Suppressor macrophage (primary cell): ENCODE results near the gene GALNT18.
A peak's percentile ranks its signal among the peaks of the same experiment; 100 is the strongest.

Experiments
- DNase-seq, 4 experiments: peaks; one replicate each; pipeline ENCODE4 v3.0.0-alpha.2; 2020 to 2022

GALNT18 gene

DNA sequence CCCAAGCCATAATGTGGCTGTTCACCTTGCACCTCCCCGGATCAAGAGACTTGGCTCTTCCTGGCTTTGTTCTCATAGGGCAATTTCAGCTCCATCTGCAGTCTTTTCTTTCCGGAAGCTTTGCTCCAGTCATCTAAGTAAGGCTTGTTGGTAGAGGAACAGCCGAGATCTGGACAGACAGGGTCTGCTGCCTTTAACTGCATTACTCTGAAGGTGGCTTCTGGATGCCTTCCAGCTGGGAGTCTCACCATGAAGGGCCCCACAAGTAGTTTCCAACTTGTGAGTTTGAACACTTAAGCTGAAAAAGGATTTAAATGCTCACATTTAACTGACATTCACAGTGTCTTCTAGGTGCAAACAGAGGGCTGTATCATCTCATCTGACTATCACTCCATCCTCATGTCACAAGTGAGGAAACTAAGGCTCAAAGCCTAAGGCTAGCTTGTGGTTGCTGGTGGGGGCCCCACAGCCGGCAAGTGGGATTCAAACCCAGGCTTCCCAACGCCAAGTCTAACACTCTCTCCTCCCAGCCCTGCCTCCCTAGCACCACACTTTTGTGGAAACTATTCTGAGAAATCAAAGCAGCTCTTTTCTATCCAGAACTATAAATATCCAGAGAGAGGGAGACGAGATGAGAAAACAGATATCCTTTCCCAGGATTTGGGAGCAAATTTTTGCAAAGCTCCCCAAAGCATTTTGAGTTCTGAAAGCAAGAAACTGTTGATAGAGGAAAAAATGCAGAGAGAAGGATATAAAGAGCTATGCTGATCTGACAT, 58.4 kb downstream of the GALNT18 start:
- no peak for DNase-seq

- no peak for DNase-seq
Observed at GRCh38 chr11:11561991-11562390, 59.8 kb downstream of the GALNT18 start.

DNA sequence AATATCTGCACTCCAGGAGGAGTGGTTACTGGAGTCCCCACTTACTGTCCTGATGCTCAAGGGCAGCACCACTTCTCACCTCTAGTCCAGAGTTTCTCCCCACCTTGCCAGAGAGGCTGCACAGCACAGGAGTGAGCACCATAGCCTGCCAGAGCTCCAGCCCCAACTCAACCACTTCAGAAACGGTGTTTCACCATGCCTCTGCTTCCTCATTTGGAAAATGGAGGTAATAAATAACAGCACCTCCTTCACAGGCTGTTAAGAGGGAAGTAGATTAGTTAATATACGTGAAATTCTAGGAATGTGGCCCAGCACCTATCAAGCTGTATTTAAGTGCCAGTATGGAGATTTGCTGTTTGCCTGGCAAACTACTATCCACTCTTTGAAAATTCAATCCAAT, 63.0 kb downstream of the GALNT18 start:
- no peak for DNase-seq

- DNase-seq: no peak
Observed at GRCh38 chr11:11558396-11558795, 63.4 kb downstream of the GALNT18 start.

DNA sequence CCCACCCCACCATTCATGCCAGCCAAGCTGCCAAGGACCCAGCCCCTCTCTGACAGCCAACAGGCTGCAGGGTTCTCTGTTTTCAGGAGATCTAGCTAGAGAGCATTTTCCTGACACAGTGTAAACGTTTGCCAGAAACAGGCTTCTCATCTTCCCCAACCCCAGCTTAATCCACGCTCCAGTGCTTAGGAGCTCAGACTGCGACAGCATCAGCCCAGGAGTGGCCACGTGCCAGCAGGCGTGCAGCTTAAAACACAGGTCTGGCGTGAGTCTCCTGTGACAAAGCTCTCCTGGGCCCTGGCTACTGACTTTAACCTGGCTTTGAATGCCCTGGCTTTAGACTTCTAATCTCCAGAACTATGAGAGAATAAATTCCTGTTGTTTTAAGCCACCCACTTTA, 66.6 kb downstream of the GALNT18 start:
- no peak for DNase-seq

DNA sequence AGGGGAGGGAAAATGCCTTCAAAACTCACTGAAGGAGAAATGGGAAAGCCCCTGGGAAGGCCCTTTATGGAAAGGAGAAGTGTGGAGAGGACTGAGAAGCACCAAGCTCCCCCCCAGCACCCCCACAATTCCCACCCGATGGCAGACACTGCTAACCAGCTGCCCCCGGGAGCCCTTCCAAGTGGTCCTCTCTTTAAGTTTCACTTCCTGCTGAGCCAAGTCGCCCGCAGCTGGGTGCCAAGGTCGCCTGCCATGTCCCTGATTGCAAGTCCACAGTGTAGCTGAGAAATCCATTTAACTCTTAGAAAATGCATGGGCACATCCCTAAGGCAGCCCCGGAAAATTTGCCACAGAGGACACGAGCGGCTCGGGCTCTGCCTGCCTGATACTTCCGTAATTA, 68.2 kb downstream of the GALNT18 start:
- peak; percentile 4 to 50 (median 38) for DNase-seq

- DNase-seq: no peak
Observed at GRCh38 chr11:11552529-11553087, 69.2 kb downstream of the GALNT18 start.

DNA sequence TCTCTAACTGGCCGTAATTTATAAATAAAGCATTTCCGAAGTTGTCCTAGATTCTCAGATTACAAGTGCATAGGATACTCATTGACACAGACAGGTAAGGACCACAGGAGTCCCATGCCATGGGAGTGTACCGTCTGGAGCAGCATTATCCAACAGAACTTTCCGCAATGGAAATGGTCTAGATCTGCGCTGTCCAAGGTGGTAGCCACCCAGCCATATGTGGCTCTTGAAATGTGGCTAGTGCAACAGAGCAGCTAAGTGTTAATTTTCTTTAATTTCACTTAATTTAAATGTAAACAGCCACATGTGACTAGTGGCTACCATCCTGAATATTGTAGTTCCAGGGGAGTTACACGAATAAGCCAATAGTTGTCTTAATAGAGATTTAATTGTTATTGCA, 71.3 kb downstream of the GALNT18 start:
- DNase-seq: no peak

DNA sequence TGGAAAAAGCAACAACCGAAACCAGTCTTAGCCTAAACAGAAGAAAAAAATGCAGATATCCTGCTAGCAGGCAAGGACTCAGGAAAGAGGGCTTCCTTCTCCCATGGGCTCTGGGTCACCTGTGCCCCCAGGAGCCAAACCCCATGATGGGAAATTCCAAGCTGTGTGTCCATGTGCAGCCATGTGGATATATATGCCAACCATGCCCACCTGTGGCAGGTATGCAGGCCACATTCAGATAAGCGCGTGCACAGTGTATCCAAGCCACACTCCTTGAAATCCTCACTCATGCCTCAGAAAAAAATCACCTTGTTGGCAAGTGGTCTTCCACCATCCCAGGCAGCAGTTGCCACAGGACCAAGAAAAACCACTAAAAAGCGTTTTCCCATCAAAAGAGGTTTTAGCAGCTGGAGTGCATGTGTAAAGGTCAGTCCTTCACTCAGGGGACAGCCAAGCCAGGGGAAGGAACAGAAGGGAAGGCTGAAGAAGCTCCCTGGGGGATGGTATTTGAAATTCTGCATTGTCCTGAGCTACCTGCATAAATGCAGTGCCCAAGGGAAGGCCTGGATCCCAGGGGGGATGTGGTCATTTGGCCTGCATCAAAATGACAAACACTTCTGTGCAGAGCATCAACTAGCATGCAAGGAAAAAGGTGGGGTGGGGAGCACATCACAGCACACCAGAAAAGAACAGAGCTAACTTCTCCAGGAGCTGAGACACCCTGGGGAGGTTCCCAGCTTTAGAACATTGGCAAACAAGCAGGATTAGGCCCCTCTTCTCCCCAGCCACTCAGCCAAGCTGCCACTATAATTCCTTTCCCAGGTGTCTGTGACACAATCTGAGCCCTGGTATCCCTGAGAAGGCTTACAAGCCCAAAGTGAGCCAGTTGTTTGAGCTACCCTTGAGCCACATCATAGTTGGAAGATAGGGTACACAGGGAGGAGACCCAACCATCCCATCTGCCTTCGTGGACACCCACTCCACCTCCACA, 76.2 kb downstream of the GALNT18 start:
- DNase-seq: no peak

- DNase-seq: no peak
Observed at GRCh38 chr11:11543656-11544055, 78.1 kb downstream of the GALNT18 start.

DNA sequence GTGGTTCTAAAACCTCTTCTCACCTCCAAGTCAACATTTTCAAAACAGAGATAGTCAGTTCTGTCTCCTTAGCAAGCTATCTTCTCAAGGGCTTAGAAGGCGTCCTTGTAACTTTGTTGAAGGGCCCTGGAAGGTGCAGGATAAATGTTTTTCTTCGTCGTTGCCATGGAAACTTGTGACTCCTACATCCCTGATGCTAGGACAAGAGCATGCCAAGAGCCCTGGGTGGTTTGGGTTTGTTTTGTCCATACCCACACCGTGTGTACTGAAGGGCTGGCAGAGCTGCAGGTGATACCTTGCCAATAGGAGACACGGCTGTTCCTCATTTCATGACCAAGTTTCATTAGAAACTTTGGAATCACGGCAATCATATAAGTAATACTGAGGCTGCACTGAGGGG, 81.6 kb downstream of the GALNT18 start:
- DNase-seq: no peak

GRCh38 chr11:11538277-11538960, 83.4 kb downstream of the GALNT18 start:
- DNase-seq: no peak

DNA sequence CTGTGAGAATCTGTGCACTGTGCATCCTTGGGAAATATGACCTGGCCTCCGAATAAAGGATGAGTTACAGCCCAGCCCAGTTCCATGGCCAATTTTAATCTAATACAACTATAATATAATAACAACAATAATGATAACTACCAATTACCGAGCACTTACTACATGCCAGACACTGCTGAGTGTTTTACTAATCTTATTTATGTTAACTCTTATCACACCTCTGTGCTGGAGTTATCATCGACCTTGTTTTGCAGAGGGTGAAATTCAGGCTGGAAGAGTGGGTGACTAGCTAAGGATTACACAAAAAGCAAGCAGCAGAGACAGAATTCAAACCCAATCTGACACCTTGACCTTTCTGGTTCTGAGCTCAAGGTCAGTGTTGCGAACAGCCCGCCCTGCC, 83.9 kb downstream of the GALNT18 start:
- no peak for DNase-seq

DNA sequence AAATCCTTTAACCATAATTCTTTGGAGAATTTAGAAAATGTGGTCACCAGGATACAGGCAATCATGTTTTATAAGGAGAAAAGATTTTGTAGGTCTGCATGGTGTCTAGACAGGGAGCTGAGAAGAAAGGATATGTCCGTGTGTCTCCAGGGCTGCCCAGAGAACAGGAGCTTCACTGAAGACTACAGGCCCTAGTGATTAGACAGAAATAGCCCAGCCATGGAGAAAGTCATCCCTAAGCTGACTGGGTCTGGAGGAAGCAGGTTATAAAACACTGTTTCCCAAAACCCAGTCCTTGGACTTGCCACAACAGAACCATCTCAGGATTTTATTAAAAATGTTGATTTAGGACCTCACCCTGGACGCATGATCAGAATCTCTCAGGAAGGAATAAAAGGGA, 84.4 kb downstream of the GALNT18 start:
- DNase-seq: no peak

DNA sequence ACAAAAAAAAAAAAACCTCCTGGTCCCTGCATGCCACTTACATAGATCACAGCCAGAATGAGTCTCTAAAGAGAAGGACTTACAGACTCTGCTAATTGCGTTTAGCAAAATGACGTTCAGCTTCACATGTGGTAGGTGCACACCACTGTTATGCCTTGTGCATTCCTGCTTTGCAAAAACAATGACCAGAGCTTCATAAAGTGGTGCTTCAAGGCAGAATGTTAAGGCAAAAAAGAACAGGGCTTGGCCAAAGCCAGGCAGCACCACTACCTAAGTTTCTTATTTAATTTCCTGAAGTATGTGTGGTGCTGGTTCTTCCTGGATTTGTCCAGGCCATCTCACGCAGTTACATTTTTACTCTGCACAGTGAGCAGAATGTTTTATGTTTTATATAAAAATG, 85.2 kb downstream of the GALNT18 start:
- DNase-seq: no peak

- DNase-seq: no peak
Observed at GRCh38 chr11:11535611-11536010, 86.2 kb downstream of the GALNT18 start.

DNA sequence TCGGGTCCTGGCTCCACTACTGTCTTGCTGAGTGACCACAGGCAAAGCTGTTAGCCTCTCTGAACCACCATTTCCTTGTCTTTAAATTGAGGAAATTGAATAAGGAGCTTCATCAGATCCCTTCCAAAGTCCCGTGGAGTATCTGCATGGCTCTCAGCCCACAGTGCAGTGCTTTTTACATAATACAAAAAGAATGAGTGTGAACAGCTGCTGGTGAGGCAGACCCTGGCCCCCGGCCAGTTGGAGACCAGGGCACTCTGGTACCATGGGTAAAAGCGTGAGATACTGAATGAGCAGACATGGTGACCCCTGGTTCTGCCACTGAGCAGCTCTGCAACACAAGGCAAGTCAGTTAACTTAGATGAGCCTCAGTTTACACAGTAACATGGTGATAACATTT, 86.8 kb downstream of the GALNT18 start:
- no peak for DNase-seq

GRCh38 chr11:11533751-11534150, 88.1 kb downstream of the GALNT18 start:
- DNase-seq: no peak

GRCh38 chr11:11533057-11533456, 88.7 kb downstream of the GALNT18 start:
- no peak for DNase-seq

DNA sequence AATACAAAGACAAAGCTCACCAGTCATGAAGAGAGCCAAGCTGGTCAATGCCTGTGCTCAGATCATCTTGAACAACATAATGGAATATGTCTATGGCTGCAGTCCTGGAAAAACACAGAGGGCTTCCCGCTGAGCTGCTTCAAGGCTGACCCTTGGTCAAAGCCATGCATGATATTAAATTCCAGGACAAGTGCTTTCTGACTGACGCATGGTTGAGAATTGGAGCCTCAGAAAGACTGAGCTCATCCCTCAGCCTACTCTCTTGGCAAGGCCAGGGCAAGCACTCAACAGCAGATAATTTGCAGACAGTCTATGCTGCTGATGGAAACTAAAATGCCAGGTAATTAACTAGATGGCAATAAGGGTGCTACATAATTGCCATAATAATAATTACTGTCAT, 89.2 kb downstream of the GALNT18 start:
- no peak for DNase-seq

- no peak for DNase-seq
Observed at GRCh38 chr11:11531131-11531908, 90.5 kb downstream of the GALNT18 start.

DNA sequence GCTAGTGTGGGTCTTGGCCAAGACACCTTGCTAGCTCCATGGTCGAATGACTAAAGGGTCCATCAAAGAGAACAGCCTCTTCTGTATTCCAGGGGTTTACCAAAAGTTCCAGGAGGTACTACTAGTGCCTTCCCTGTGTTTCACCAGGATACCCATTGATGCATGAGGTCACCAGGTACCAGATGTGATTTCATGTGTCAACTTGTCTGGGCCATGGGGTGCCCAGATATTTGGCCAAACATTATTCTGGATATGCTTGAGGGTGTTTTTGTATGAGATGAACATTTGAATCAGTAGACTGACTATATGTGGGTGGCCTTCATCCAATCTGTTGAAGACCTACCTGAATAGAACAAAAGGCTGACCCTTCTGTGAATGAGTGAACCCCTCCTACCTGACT, 92.8 kb downstream of the GALNT18 start:
- no peak for DNase-seq
